GM12891 (cell line): Measurements from ENCODE around the gene SLC49A3.

ENCODE experiments used
- PAX5 ChIP-seq: IDR thresholded peaks from 2 replicates; pipeline ENCODE4 v1.6.1; 2011; ENCODE audit warnings: low read length, moderate library complexity, mild to moderate bottlenecking; ENCODE audit not compliant: insufficient read depth, severe bottlenecking
- POLR2A ChIP-seq: IDR thresholded peaks from 2 replicates; pipeline ENCODE4 v1.6.1; 2011; ENCODE audit warnings: low read depth, low read length, control low read depth
- POLR2AphosphoS5 ChIP-seq: IDR thresholded peaks from 2 replicates; pipeline ENCODE4 v1.6.1; 2011; ENCODE audit warnings: low read depth, low read length, control low read depth
- SPI1 ChIP-seq: IDR thresholded peaks from 2 replicates; pipeline ENCODE4 v1.6.1; 2011; ENCODE audit warnings: low read depth, low read length, control low read depth
- TAF1 ChIP-seq: IDR thresholded peaks from 2 replicates; pipeline ENCODE4 v1.6.1; 2011; ENCODE audit warnings: low read depth, low read length, control low read depth

DNA sequence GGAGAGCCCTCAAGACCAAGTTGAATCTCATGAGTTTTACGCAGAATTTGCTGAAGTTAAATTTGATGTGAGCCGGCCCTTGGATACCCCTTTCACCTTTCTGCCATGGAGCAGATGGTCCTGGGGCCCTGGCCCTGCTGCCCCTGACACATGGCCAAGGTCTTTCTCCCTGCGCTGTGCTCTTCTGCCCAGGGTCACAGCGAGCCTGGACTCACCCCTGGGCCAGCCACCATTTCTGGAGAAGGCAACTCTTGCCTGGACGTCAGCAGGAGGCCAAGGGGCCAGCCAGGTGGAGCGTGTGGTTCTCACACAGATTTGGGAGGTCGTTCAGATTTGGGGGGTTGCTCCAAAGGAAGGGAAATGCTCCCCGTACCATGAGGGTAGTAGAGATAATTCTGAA, 46.6 kb upstream of the SLC49A3 start:
- TF ChIP-seq POLR2A, result no peak
- TF ChIP-seq POLR2AphosphoS5, result no peak
- TF ChIP-seq TAF1, result no peak
- TF ChIP-seq SPI1, result no peak
- no peak for TF ChIP-seq PAX5
